SK-N-SH treated with all-trans-retinoic acid at 6 μM for 48 hours (cell line): ENCODE results near the gene TCERG1L.

Source experiments
- ARNTL ChIP-seq: fragments of 450-650 bp; formaldehyde crosslinking; IDR thresholded peaks from 2 replicates; pipeline ENCODE4 v1.5.0; 2020; ENCODE audit warnings: low read depth, mild to moderate bottlenecking, moderate library complexity, borderline replicate concordance
- BACH2 ChIP-seq: fragments of 250-450 bp; sonication (Bioruptor Pico); IDR thresholded peaks from 2 replicates; pipeline ENCODE4 v1.9.0; 2021; ENCODE audit warnings: mild to moderate bottlenecking, borderline replicate concordance
- CREB5 ChIP-seq: fragments of 250-450 bp; sonication (Bioruptor Pico); IDR thresholded peaks from 2 replicates; pipeline ENCODE4 v1.5.1; 2020; ENCODE audit warnings: low read depth, mild to moderate bottlenecking, moderate library complexity
- ESRRG ChIP-seq: fragments of 250-450 bp; sonication (Bioruptor Pico); IDR thresholded peaks from 2 replicates; pipeline ENCODE4 v1.6.1; 2021; ENCODE audit warnings: mild to moderate bottlenecking
- SNAI2 ChIP-seq: fragments of 250-450 bp; sonication (Bioruptor Pico); IDR thresholded peaks from 2 replicates; pipeline ENCODE4 v1.5.0; 2020; ENCODE audit warnings: mild to moderate bottlenecking, moderate library complexity
- ZNF565 ChIP-seq: fragments of 450-650 bp; formaldehyde crosslinking; conservative IDR thresholded peaks from 2 replicates; pipeline ENCODE4 v1.5.0; 2020; ENCODE audit warnings: low read depth, mild to moderate bottlenecking, moderate library complexity

- TF ChIP-seq BACH2 (CRISPR knock-in tag), result no peak
- TF ChIP-seq ESRRG (CRISPR knock-in tag), result no peak
- TF ChIP-seq ZNF565, result no peak
- no peak for TF ChIP-seq CREB5 (CRISPR knock-in tag)
- no peak for TF ChIP-seq ARNTL
- no peak for TF ChIP-seq SNAI2
Observed at GRCh38 chr10:131205556-131205955, 106.0 kb downstream of the TCERG1L start.
